HepG2 (cell line): ENCODE data around the gene CHADL. TPM values are rescaled to one million over a fixed set of nuclear protein-coding genes. Genes with fewer than 3 reads are reported as not detected.
A peak's percentile ranks its signal among the peaks of the same experiment; 100 is the strongest.

ENCODE experiments used
- CEBPG ChIP-seq: IDR thresholded peaks from 2 replicates; pipeline ENCODE4 v1.6.1; 2016
- ELF4 ChIP-seq: sonication (generic); formaldehyde crosslinking; IDR thresholded peaks from 2 replicates; pipeline ENCODE4 v1.5.0; 2020; ENCODE audit warnings: missing genetic modification reagents, mild to moderate bottlenecking, moderate library complexity, borderline replicate concordance
- FOXJ3 ChIP-seq: sonication (generic); formaldehyde crosslinking; IDR thresholded peaks from 2 replicates; pipeline ENCODE4 v1.4.0; 2020; ENCODE audit warnings: missing genetic modification reagents, mild to moderate bottlenecking, borderline replicate concordance
- LCORL ChIP-seq, 2 experiments: fragments of 450-650 bp in 1 of 2; sonication (generic) in 1 of 2; formaldehyde crosslinking in 1 of 2; IDR thresholded peaks; 2 replicates each; pipeline versions ENCODE4 v1.5.0 to v1.6.1; 2017 to 2020; ENCODE audit warnings: antibody characterized with exemption in 1 of 2, missing genetic modification reagents in 1 of 2
- MBNL3 ChIP-seq: fragments of 250-450 bp; sonication (Bioruptor Pico); conservative IDR thresholded peaks from 2 replicates; pipeline ENCODE4 v1.8.0; 2022; ENCODE audit warnings: mild to moderate bottlenecking, inconsistent platforms
- MTF1 ChIP-seq: sonication (generic); formaldehyde crosslinking; IDR thresholded peaks from 2 replicates; pipeline ENCODE4 v1.5.0; 2020; ENCODE audit warnings: missing genetic modification reagents
- MYNN ChIP-seq: sonication (generic); formaldehyde crosslinking; IDR thresholded peaks from 2 replicates; pipeline ENCODE4 v1.4.0; 2020; ENCODE audit warnings: mild to moderate bottlenecking, low read depth, missing genetic modification reagents
- NAIF1 ChIP-seq: sonication (generic); formaldehyde crosslinking; IDR thresholded peaks from 2 replicates; pipeline ENCODE4 v1.5.0; 2020; ENCODE audit warnings: mild to moderate bottlenecking, missing genetic modification reagents, borderline replicate concordance
- NKX3-1 ChIP-seq: sonication (generic); formaldehyde crosslinking; IDR thresholded peaks from 2 replicates; pipeline ENCODE4 v1.5.0; 2020; ENCODE audit warnings: missing genetic modification reagents
- PHB2 ChIP-seq: fragments of 450-650 bp; IDR thresholded peaks from 2 replicates; pipeline ENCODE4 v1.6.1; 2018; ENCODE audit not compliant: partially characterized antibody
- ZFP82 ChIP-seq: sonication (generic); formaldehyde crosslinking; IDR thresholded peaks from 2 replicates; pipeline ENCODE4 v1.5.1; 2020; ENCODE audit warnings: mild to moderate bottlenecking, missing genetic modification reagents, borderline replicate concordance
- ZNF430 ChIP-seq: sonication (generic); formaldehyde crosslinking; IDR thresholded peaks from 2 replicates; pipeline ENCODE4 v1.9.0; 2021; ENCODE audit warnings: mild to moderate bottlenecking, missing genetic modification reagents
- ZNF510 ChIP-seq: sonication (generic); formaldehyde crosslinking; IDR thresholded peaks from 2 replicates; pipeline ENCODE4 v1.4.0; 2020; ENCODE audit warnings: low read depth, mild to moderate bottlenecking, missing genetic modification reagents
- ZNF562 ChIP-seq: sonication (generic); formaldehyde crosslinking; IDR thresholded peaks from 2 replicates; pipeline ENCODE4 v1.8.0; 2022; ENCODE audit warnings: missing genetic modification reagents, borderline replicate concordance
- ZNF839 ChIP-seq: sonication (generic); formaldehyde crosslinking; IDR thresholded peaks from 2 replicates; pipeline ENCODE4 v1.4.0; 2020; ENCODE audit warnings: missing genetic modification reagents, mild to moderate bottlenecking, borderline replicate concordance
- polyA plus RNA-seq, 8 experiments: library from polyadenylated mRNA; depleted of rRNA in 3 of 8; stranded (reverse) in 7 of 8; unstranded in 1 of 8; fragments of >200 nt; fragmentation: Illumina TruSeq in 4 of 8; extraction: Trizol in 4 of 8; gene quantifications; 2 replicates each; pipeline versions ENCODE4 v1.2.1 to v1.2.3, GENCODE V29; 2011 to 2016; ENCODE audit warnings: low read depth in 4 of 8, missing spikeins in 1 of 8, mixed read lengths in 1 of 8; ENCODE audit not compliant: insufficient read depth in 1 of 8
- total RNA-seq, 5 experiments: library from RNA; depleted of rRNA; stranded (reverse); fragments of >200 nt; fragmentation: Illumina TruSeq; extraction: Trizol; gene quantifications; 2 replicates each; pipeline ENCODE4 v1.2.3, GENCODE V29; 2016; ENCODE audit warnings: low read depth in 1 of 5
- TF ChIP-seq, protein P1 (sequence below): sonication (generic); formaldehyde crosslinking; IDR thresholded peaks from 2 replicates; pipeline ENCODE4 v1.8.0; 2022; ENCODE audit warnings: mild to moderate bottlenecking, missing genetic modification reagents; ENCODE audit not compliant: insufficient replicate concordance
- TF ChIP-seq, protein P2 (sequence below): IDR thresholded peaks from 2 replicates; pipeline ENCODE4 v1.6.1; 2016; ENCODE audit warnings: missing genetic modification reagents, missing compliant biosample characterization
- TF ChIP-seq, protein P3 (sequence below): sonication (generic); formaldehyde crosslinking; IDR thresholded peaks from one replicate; pipeline ENCODE4 v1.5.1; 2020; ENCODE audit warnings: mild to moderate bottlenecking, missing genetic modification reagents; ENCODE audit errors: not compliant biosample characterization

The CHADL gene
- total and polyA plus RNA-seq, 2 of the 13 experiments (the other 11 are each of a cell fraction or from before 2014, with no cell fraction given) = 2.8 to 8.1 TPM

DNA sequence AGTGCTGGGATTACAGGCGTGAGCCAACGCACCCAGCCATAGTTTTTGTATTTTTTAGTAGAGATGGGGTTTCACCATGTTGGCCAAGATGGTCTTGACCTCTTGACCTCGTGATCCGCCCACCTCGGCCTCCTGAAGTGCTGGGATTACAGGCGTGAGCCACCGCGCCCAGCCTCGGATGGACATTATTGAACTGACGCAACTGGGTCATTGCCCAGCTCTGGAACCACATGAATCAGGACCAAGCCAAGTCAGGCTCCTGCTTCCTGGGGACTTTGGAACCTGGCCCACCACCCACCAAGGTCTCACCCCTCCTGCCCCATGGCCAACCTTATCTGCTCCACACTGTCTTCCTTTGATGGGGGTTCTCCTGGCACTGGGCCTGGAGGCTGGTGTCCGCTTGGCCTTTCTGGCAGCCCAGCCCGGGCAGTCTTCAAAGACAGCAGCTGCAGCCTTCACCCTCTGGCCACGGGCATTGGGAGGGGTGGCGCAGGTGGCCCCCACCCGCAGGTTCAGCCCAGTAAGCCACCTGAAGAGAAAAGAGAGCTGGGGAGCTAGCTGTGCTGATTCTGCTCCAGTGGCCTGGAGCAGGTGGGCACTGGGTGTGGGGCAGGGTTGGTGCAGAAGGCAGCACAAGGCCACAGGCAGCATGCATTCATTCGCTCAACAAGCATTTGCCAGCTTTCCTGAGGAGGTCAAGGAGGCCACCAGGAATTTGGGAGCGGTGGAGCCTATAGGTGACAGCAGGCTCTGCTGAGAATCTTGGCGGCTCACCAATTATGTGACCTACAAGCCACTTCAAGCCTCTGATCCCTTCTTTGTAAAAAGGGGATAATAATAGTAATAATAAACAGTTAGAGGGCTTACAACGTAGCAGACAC, 5.7 kb downstream of the CHADL start (continued):
- TF ChIP-seq ZNF562 (CRISPR knock-in tag) = no peak
- TF ChIP-seq ZFP82 (CRISPR knock-in tag) = no peak
- TF ChIP-seq, protein P1, sequence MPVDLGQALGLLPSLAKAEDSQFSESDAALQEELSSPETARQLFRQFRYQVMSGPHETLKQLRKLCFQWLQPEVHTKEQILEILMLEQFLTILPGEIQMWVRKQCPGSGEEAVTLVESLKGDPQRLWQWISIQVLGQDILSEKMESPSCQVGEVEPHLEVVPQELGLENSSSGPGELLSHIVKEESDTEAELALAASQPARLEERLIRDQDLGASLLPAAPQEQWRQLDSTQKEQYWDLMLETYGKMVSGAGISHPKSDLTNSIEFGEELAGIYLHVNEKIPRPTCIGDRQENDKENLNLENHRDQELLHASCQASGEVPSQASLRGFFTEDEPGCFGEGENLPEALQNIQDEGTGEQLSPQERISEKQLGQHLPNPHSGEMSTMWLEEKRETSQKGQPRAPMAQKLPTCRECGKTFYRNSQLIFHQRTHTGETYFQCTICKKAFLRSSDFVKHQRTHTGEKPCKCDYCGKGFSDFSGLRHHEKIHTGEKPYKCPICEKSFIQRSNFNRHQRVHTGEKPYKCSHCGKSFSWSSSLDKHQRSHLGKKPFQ (CRISPR knock-in tag) = no peak
- no peak for TF ChIP-seq LCORL (IDR thresholded peaks at IDR 0.05)
- peak; percentile 62 for TF ChIP-seq LCORL (CRISPR knock-in tag; IDR thresholded peaks at IDR 0.05)
- TF ChIP-seq ZNF430 (CRISPR knock-in tag) = no peak
- TF ChIP-seq ELF4 = no peak
- TF ChIP-seq FOXJ3 (CRISPR knock-in tag) = peak; percentile 49; the same call in 1 of the 2 replicates
- no peak for TF ChIP-seq MTF1 (CRISPR knock-in tag)
- TF ChIP-seq ZNF839 (CRISPR knock-in tag) = no peak
- no peak for TF ChIP-seq MBNL3 (CRISPR knock-in tag)
- TF ChIP-seq CEBPG (CRISPR knock-in tag) = peak; percentile 86
- no peak for TF ChIP-seq PHB2
- TF ChIP-seq ZNF510 = no peak
- no peak for TF ChIP-seq MYNN (CRISPR knock-in tag)
- no peak for TF ChIP-seq NAIF1 (CRISPR knock-in tag)
- TF ChIP-seq, protein P2, sequence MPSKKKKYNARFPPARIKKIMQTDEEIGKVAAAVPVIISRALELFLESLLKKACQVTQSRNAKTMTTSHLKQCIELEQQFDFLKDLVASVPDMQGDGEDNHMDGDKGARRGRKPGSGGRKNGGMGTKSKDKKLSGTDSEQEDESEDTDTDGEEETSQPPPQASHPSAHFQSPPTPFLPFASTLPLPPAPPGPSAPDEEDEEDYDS (CRISPR knock-in tag) = no peak
- TF ChIP-seq, protein P3, sequence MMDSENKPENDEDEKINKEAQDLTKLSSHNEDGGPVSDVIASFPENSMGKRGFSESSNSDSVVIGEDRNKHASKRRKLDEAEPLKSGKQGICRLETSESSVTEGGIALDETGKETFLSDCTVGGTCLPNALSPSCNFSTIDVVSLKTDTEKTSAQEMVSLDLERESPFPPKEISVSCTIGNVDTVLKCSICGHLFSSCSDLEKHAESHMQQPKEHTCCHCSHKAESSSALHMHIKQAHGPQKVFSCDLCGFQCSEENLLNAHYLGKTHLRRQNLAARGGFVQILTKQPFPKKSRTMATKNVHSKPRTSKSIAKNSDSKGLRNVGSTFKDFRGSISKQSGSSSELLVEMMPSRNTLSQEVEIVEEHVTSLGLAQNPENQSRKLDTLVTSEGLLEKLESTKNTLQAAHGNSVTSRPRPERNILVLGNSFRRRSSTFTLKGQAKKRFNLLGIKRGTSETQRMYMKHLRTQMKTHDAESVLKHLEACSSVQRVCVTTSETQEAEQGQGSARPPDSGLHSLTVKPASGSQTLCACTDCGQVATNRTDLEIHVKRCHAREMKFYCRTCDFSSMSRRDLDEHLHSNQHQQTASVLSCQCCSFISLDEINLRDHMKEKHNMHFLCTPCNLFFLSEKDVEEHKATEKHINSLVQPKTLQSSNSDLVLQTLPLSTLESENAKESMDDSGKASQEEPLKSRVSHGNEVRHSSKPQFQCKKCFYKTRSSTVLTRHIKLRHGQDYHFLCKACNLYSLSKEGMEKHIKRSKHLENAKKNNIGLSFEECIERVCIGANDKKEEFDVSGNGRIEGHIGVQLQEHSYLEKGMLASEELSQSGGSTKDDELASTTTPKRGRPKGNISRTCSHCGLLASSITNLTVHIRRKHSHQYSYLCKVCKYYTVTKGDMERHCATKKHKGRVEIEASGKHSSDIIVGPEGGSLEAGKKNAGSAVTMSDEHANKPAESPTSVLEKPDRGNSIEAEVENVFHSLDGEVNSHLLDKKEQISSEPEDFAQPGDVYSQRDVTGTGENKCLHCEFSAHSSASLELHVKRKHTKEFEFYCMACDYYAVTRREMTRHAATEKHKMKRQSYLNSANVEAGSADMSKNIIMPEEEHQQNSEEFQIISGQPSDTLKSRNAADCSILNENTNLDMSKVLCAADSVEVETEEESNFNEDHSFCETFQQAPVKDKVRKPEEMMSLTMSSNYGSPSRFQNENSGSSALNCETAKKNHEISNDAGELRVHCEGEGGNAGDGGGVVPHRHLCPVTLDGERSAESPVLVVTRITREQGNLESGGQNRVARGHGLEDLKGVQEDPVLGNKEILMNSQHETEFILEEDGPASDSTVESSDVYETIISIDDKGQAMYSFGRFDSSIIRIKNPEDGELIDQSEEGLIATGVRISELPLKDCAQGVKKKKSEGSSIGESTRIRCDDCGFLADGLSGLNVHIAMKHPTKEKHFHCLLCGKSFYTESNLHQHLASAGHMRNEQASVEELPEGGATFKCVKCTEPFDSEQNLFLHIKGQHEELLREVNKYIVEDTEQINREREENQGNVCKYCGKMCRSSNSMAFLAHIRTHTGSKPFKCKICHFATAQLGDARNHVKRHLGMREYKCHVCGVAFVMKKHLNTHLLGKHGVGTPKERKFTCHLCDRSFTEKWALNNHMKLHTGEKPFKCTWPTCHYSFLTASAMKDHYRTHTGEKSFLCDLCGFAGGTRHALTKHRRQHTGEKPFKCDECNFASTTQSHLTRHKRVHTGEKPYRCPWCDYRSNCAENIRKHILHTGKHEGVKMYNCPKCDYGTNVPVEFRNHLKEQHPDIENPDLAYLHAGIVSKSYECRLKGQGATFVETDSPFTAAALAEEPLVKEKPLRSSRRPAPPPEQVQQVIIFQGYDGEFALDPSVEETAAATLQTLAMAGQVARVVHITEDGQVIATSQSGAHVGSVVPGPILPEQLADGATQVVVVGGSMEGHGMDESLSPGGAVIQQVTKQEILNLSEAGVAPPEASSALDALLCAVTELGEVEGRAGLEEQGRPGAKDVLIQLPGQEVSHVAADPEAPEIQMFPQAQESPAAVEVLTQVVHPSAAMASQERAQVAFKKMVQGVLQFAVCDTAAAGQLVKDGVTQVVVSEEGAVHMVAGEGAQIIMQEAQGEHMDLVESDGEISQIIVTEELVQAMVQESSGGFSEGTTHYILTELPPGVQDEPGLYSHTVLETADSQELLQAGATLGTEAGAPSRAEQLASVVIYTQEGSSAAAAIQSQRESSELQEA (CRISPR knock-in tag) = no peak
- no peak for TF ChIP-seq NKX3-1 (CRISPR knock-in tag)
